ENCODE measurements around the gene UVRAG. TPM values are rescaled to one million over a fixed set of nuclear protein-coding genes. Genes with fewer than 3 reads are reported as not detected.

The UVRAG gene
- polyA plus RNA-seq, 1 donor (not counting 4 experiments of a cell fraction or from before 2014, with no cell fraction given), result 11.9 TPM

- no peak overlapping the region for H3K9ac ChIP-seq (ENCODE audit: control insufficient read depth, extremely low read depth, insufficient read depth, low read length)
- no peaks in the 10 kb centered on the region for H3K9me3 ChIP-seq (ENCODE audit: control insufficient read depth, low read depth, low read length)
- FAIRE-seq (no peak), DNase-seq (ENCODE audit: low read depth, low spot score) (no peak)
- dilution Hi-C loops (cut with MboI; ENCODE audit: extremely low pct_ligation_motif_present, low sequenced_read_pairs), result no loop called here
- H3K27me3 ChIP-seq (ENCODE audit: control insufficient read depth, extremely low read depth, insufficient read depth, low read length), result no peaks in the 10 kb centered on the region
- no peak overlapping the region for H3K27ac ChIP-seq (ENCODE audit: control insufficient read depth, insufficient read depth, low read length)
- peaks cover 0 to 1% of the 10 kb centered on the region in 2 experiments for H3K36me3 ChIP-seq (ENCODE audit: control insufficient read depth in 2 of 2, extremely low read depth in 1 of 2, insufficient read depth in 2 of 2, low read length in 2 of 2)
- H4K20me1 ChIP-seq (ENCODE audit: control insufficient read depth, extremely low read depth, insufficient read depth, low read length), result no peaks in the 10 kb centered on the region
- H2AFZ ChIP-seq (ENCODE audit: control insufficient read depth, low read length), result no peak overlapping the region
- no peaks in the 10 kb centered on the region for H3K9me1 ChIP-seq (ENCODE audit: control insufficient read depth, extremely low read depth, insufficient read depth, low read length)
- no peak overlapping the region for H3K4me3 ChIP-seq (ENCODE audit: control insufficient read depth in 2 of 3, extremely low read depth in 1 of 3, insufficient read depth in 2 of 3, low read depth in 1 of 3, low read length in 3 of 3)
- H3K4me1 ChIP-seq (ENCODE audit: control insufficient read depth, extremely low read depth, insufficient read depth, low read length), result no peaks in the 10 kb centered on the region
- H3K4me2 ChIP-seq (ENCODE audit: control insufficient read depth, extremely low read depth, insufficient read depth, low read depth, low read length), result no peak overlapping the region
- no peak for TF ChIP-seq EZH2 (IDR thresholded peaks at IDR 0.05; ENCODE audit: low read length)
- TF ChIP-seq CTCF (optimal IDR thresholded peaks at IDR 0.05 in 1 of 3, IDR thresholded peaks at IDR 0.05 in 1 of 3, conservative IDR thresholded peaks at IDR 0.05 in 1 of 3; ENCODE audit: extremely low read depth in 1 of 3, insufficient read depth in 2 of 3, low read length in 3 of 3), result no peak
- H3K79me2 ChIP-seq (ENCODE audit: control insufficient read depth, insufficient read depth, low read length), result no peaks in the 10 kb centered on the region
Observed at GRCh38 chr11:75884321-75884720, 69.3 kb downstream of the UVRAG start.

- Histone ChIP-seq H3K27ac (ENCODE audit: control insufficient read depth, insufficient read depth, low read length) (no peak overlapping the region), H2AFZ (ENCODE audit: control insufficient read depth, low read length) (no peak overlapping the region), H4K20me1 (ENCODE audit: control insufficient read depth, extremely low read depth, insufficient read depth, low read length) (no peaks in the 10 kb centered on the region), H3K9me1 (ENCODE audit: control insufficient read depth, extremely low read depth, insufficient read depth, low read length) (no peaks in the 10 kb centered on the region), H3K27me3 (ENCODE audit: control insufficient read depth, extremely low read depth, insufficient read depth, low read length) (no peaks in the 10 kb centered on the region), H3K4me2 (ENCODE audit: control insufficient read depth, extremely low read depth, insufficient read depth, low read depth, low read length) (no peak overlapping the region), H3K4me1 (ENCODE audit: control insufficient read depth, extremely low read depth, insufficient read depth, low read length) (no peaks in the 10 kb centered on the region), H3K9ac (ENCODE audit: control insufficient read depth, extremely low read depth, insufficient read depth, low read length) (no peak overlapping the region), H3K4me3 (ENCODE audit: control insufficient read depth in 2 of 3, extremely low read depth in 1 of 3, insufficient read depth in 2 of 3, low read depth in 1 of 3, low read length in 3 of 3) (no peak overlapping the region), H3K79me2 (ENCODE audit: control insufficient read depth, insufficient read depth, low read length) (no peaks in the 10 kb centered on the region), H3K9me3 (ENCODE audit: control insufficient read depth, low read depth, low read length) (no peaks in the 10 kb centered on the region), H3K36me3 (ENCODE audit: control insufficient read depth in 2 of 2, extremely low read depth in 1 of 2, insufficient read depth in 2 of 2, low read length in 2 of 2) (peaks cover 0 to 1% of the 10 kb centered on the region in 2 experiments)
- DNase-seq (ENCODE audit: low read depth, low spot score) (no peak), FAIRE-seq (no peak)
- TF ChIP-seq EZH2 (IDR thresholded peaks at IDR 0.05; ENCODE audit: low read length) (no peak), CTCF (optimal IDR thresholded peaks at IDR 0.05 in 1 of 3, IDR thresholded peaks at IDR 0.05 in 1 of 3, conservative IDR thresholded peaks at IDR 0.05 in 1 of 3; ENCODE audit: extremely low read depth in 1 of 3, insufficient read depth in 2 of 3, low read length in 3 of 3) (no peak)
- dilution Hi-C loops (cut with MboI; ENCODE audit: extremely low pct_ligation_motif_present, low sequenced_read_pairs), result no loop called here
Observed at GRCh38 chr11:75888416-75888815, 73.4 kb downstream of the UVRAG start.
